A204.1 (cell line): ENCODE data around the gene FUBP1.
A peak's percentile ranks its signal among the peaks of the same experiment; 100 is the strongest.
"Not testable (repeated sequence)": the region's sequence is repeated elsewhere in the genome, so short reads cannot be mapped to it uniquely, and the experiment has no call there.

Experiments
- FAIRE-seq: peaks from 2 replicates; lab custom pipeline; 2012; peaks lifted over from hg19 to GRCh38; lab: Jason Lieb, UNC

FUBP1 gene

DNA sequence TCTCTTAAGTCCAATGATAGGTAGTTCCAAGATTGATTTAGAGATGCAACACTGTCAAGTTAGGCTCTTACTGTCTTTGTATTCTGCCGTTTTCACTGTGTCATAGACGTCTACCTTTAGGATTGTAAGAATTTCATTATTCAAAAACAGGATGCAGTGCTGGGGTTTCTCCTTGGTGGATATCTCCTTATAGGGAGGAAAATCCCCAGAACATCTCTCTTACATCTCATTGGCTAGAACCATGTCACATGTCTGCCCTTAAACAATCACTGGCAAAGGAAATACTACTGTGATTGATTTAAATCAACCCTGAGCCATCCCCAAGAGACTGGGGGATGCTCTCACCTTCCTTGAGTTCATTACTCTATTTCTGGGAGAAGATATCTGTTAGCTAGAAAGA is 10.9 kb upstream of the FUBP1 start:
- no peak for FAIRE-seq

- no peak for FAIRE-seq
Measured at GRCh38 chr1:77987919-77988318, 9.0 kb upstream of the FUBP1 start.

- no peak for FAIRE-seq
Measured at GRCh38 chr1:77986810-77987209, 7.9 kb upstream of the FUBP1 start.

GRCh38 chr1:77984629-77985028 is 5.8 kb upstream of the FUBP1 start:
- FAIRE-seq = no peak

GRCh38 chr1:77983997-77984355 is 5.1 kb upstream of the FUBP1 start:
- FAIRE-seq = no peak

GRCh38 chr1:77983352-77983996 is 4.6 kb upstream of the FUBP1 start:
- FAIRE-seq = not testable (repeated sequence)

- FAIRE-seq = peak; percentile 56
Measured at GRCh38 chr1:77978293-77978968, 441 bp downstream of the FUBP1 start.

- no peak for FAIRE-seq
Measured at GRCh38 chr1:77977989-77978292, 931 bp downstream of the FUBP1 start.

DNA sequence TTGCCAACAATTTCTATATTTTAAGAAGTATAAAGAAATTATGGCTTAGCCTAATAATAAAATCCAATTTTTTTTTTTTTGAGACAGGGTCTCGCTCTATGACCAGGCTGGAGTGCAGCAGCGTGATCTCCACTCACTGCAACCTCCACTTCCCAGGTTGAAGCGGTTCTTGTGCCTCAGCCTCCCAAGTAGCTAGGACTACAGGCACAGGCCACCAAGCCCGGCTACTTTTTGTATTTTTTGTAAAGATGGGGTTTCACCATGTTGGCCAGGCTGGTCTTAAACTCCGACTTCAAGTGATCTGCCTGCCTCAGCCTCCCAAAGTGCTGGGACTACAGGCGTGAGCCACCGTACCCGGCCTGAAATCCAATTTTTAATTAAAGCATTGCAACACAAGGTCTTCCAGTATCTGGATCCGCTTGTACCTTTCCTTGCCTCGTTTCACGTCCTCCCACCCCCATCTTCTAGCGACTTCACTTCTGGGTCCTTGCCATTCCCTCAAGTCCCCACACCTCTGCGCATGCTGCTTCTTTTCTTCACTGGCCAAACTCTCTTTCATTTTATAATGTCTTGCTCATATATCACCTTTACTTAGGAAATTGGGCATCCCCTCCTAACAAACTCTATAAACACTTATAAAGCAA is 2.3 kb downstream of the FUBP1 start:
- no peak for FAIRE-seq

DNA sequence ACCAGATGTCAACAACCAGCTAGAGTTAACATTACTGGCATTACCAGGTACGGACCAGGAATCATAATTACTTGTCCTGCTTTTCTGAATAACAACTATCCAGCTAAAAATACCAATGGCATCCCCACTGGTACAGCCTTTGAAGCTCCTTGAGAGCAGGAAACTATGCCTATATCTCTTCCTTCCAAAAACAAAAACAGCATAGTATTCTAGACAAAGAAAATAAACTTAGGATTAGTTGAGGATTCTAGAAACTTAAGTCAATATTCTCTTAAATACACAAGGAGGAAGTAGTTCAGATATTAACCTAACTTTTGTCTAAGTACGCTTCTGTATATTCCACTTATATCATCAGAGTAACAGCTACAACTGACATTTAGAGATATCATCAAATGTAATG is 3.0 kb downstream of the FUBP1 start:
- FAIRE-seq = no peak

GRCh38 chr1:77975386-77975785 is 3.5 kb downstream of the FUBP1 start:
- FAIRE-seq = no peak

DNA sequence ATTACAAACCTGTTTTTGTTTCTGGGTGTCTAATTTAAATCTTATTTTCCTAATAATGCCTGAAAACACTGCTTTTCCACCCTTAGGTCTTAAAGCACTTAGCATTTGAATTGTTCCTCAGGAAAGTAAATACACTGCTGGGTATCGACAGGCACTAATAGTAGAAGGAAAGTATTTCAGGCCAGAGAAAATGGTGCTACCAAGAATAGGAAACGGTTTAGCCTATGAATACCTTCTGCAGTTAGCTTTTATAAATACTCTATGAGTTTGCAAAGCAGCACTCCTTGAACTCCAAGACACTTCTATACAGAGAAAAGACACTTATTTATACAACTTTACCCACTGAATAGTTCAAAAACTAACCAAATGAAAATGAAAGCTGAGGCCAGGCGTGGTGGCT is 6.8 kb downstream of the FUBP1 start:
- FAIRE-seq = no peak

DNA sequence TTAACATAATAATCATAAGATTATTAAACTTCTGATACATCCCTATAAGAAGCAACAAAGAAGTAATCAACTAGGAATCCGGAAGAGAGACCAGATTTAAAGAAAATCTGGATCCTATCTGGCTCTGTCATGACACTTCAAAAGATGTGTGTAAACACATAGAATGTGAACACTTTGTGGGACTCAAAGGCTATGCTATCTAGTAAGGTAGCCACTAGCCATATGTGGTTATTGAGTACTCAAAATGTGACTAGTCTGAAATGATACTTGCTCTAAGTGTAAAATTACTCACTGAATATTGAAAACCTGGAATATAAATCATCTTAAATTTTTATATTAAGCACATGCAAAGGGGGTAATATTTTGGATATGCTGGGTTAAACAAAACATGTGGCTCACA is 8.7 kb downstream of the FUBP1 start:
- no peak for FAIRE-seq

- FAIRE-seq = no peak
Measured at GRCh38 chr1:77966291-77966690, 12.6 kb downstream of the FUBP1 start.

GRCh38 chr1:77961392-77961791 is 17.5 kb downstream of the FUBP1 start:
- no peak for FAIRE-seq

DNA sequence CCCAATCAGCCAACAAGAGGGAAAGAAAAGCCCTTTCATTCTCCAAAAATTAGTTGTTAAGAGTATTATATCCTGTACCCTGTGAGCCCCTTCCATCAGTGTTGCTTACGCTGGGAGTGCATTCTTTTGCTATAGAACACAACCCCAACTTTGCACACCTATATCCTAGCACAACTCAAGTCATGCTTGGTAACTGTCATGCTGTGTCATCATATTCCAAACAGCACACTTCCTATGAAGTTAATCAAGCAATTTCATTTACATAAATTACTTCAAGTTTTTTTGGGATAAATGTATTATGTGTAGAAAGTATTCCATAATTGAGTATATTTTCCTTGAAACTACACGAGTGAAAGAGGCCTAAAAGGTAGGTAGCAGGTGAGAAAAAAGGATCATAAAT is 20.0 kb downstream of the FUBP1 start:
- FAIRE-seq = no peak

GRCh38 chr1:77958391-77958790 is 20.5 kb downstream of the FUBP1 start:
- FAIRE-seq = no peak

GRCh38 chr1:77956464-77956863 is 22.4 kb downstream of the FUBP1 start:
- FAIRE-seq = no peak

DNA sequence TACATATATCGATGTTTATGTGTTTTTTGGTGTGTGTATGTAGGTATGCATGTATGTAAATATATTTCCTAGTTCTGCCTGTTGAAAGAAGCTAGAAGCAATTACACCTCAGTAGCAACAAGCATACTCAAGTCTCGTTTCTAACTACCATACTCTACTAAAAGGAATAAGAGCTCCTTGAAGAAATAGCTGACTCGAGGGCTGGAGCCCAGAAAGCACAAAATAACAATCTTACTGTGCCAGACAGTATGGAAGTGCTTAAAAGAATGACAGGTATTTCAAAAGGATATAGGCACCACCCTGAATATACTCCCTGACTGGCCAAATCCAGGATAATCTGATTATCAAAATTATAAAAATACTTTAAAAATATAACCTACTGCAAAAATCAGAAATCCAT is 23.2 kb downstream of the FUBP1 start:
- FAIRE-seq = no peak

DNA sequence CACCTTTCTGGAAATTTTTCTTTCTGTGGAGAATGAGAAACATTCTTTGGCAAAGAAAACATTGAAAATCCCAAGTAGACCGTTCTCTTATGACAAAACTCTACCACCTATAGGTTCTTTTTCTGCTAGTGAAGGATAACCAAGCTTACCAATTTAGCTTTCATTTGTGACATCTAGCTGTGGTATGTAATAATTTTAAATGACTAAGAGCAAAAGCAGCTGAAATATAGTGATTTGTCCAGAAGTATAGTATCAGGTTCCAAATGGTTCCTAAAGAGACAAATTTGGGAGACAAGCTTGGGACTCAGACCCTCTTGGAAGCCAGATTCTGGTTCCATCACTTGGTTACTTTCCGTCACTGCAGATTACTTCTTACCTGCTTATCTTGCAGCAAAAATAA is 24.4 kb downstream of the FUBP1 start:
- FAIRE-seq = no peak

GRCh38 chr1:77953907-77954306 is 25.0 kb downstream of the FUBP1 start:
- no peak for FAIRE-seq

GRCh38 chr1:77951328-77951727 is 27.5 kb downstream of the FUBP1 start:
- no peak for FAIRE-seq

- FAIRE-seq = no peak
Measured at GRCh38 chr1:77950873-77951272, 28.0 kb downstream of the FUBP1 start.

GRCh38 chr1:77948841-77949424 is 29.9 kb downstream of the FUBP1 start:
- no peak for FAIRE-seq
